B cell (primary cell): Measurements from ENCODE around the gene LIMK1.

Experiments
- EZH2 ChIP-seq: IDR thresholded peaks from 2 replicates; pipeline ENCODE4 v1.6.1; 2012; ENCODE audit warnings: borderline replicate concordance, low read depth, mild to moderate bottlenecking, moderate library complexity, low read length; ENCODE audit not compliant: insufficient read depth, poor library complexity, severe bottlenecking
- TF ChIP-seq, protein P1 (sequence below): fragments of 200-600 bp; IDR thresholded peaks from one replicate; pipeline ENCODE4 v1.8.0; 2022; ENCODE audit warnings: antibody characterized with exemption, mild to moderate bottlenecking

GRCh38 chr7:74130518-74130917 lies 46.9 kb downstream of the LIMK1 start:
- TF ChIP-seq, protein P1, sequence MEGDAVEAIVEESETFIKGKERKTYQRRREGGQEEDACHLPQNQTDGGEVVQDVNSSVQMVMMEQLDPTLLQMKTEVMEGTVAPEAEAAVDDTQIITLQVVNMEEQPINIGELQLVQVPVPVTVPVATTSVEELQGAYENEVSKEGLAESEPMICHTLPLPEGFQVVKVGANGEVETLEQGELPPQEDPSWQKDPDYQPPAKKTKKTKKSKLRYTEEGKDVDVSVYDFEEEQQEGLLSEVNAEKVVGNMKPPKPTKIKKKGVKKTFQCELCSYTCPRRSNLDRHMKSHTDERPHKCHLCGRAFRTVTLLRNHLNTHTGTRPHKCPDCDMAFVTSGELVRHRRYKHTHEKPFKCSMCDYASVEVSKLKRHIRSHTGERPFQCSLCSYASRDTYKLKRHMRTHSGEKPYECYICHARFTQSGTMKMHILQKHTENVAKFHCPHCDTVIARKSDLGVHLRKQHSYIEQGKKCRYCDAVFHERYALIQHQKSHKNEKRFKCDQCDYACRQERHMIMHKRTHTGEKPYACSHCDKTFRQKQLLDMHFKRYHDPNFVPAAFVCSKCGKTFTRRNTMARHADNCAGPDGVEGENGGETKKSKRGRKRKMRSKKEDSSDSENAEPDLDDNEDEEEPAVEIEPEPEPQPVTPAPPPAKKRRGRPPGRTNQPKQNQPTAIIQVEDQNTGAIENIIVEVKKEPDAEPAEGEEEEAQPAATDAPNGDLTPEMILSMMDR, result no peak
- no peak for TF ChIP-seq EZH2
